GM18870 (cell line): ENCODE results near the gene AOPEP.
"Not testable (repeated sequence)": the region's sequence is repeated elsewhere in the genome, so short reads cannot be mapped to it uniquely, and the experiment has no call there.

ENCODE experiments used
- ATAC-seq: cut with Tn5 transposase; IDR thresholded peaks from one replicate; pipeline ENCODE4 v1.9.1; 2021; ENCODE audit warnings: moderate library complexity; ENCODE audit not compliant: unreplicated experiment

Gene AOPEP

DNA sequence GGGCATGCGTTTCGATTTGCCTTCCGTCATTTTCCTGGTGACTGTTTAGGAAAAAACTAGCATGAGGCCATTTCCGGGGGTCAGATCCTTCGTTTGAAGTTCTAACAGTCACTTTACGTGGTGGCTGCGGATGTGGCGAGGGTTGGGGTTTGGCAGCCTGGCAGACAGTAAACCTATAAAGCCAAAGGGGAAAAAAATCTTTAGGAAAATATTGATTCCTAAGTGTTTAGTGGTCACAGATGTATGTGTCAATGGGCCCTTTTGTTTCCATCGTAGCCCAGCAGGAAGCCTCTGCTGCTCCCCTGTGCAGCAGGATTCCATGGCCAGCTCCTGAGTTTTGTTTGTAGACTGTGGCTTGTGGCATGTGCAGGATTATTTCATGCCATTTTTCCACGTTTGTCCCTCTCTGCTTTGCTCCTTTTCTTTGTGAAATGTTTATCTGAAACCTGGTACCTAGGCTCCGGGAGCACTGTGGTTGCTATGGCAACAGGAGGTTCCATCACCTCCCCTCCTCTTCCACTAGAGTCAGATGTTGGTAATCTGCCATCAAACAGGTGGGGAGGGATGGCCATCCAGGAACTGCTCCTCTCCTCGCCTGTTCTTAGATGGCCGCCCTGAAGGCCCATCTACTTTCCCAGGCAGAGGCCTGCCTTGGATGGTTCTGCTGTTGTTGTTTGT, 202.3 kb downstream of the AOPEP start:
- ATAC-seq, result no peak

DNA sequence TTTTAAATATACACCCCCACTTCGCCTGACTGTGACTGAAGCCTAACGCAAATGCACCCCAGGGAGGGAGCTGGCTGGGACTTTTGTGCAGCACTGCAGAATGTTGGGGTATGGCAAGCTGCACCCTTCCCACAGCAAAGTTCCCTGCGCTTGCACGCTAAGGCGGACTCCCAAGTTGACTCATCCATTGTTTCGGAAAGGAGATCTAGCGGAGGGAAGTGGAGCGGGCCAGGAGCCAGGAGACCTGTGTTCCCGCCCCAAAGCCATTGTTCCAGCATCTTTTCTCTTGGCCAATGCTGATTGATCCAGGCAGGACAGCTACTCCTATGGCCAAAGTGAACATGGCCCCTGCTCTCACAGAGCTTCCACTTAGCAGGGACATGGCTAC, 202.9 kb downstream of the AOPEP start:
- ATAC-seq, result no peak

DNA sequence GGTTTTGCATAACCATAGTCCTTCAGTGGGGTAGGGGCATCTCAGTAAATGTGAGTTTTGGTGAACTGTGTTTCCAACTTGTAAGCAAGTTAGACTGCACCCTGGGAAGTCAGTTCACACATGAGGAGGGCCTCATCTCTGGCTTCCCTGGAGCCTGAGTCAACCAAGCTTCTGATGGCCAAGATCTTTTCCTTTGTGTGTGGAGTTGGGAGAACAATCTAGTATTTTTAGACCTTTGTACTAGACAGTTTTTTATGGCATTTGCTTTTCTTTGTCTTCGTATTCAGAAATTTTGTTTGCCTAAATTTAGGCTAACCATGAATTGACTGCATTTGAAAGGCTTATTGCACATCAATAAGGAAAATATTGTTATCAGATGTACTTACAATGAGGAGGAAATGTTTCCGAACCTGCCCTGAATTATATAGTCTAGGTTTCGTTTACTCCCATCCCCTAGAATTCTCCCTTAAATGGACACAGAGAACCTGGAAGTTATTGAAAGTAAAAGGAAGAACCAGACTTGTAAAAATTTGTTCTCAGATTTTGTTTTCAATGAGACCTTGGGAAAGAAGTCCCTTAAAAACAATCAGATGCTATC, 204.6 kb downstream of the AOPEP start:
- no peak for ATAC-seq

DNA sequence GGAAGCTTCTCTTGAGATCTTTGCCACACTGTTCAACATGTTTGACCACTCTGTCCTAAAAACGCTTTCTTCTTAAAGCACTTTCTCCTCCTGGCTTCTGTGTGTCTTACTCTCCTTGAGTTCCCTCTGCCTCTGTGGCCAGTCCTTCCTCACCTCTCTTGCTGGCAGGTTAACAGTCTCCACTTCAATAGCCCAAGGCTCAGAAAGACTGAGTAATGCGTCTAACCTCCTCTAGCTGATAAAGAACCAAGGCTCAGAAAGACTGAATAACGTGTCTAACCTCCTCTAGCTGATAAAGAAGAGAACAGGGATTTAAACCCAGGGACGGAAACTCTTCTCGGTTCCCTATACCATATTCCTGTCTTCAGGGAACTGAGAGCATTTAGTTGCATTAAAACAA, 205.2 kb downstream of the AOPEP start:
- ATAC-seq, result no peak

DNA sequence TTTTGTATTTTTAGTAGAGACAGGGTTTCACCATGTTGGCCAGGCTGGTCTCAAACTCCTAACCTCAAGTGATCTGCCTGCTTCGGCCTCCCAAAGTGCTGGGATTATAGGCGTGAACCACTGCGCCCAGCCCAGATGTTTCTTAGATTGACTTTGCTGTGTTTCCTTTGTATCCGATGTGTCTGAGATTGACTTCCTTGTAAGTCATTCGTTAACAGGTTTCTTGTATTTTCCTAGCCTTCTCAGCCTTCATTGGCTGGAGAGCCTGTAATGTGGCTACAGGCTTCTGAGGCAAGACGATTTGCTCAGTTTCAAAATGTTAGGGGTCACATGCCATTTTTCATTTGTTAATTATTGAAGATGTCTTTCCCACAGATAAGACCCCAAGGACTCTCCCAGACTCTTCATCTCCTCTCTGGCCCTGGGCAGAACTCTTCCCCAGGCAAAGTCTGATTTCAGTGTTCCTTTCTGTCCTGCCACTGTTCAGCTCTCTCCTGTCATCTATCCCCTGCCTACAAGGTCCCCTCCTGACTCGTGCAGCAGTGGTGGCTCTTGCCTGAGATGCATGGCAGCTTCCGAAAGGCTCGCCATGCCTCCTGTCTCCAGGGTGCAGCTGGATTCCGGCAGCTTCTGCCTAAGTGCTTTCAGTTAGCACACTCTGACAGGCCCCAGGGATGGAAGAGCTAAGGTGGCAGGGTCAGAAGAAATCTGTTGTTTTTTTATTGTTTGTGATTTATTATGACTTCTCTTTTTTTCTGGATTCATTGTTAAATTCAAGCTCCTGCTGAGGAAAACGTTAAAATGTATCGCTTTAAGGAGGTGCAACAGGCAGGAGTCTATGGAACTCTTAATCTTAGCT, 206.4 kb downstream of the AOPEP start:
- ATAC-seq, result no peak

DNA sequence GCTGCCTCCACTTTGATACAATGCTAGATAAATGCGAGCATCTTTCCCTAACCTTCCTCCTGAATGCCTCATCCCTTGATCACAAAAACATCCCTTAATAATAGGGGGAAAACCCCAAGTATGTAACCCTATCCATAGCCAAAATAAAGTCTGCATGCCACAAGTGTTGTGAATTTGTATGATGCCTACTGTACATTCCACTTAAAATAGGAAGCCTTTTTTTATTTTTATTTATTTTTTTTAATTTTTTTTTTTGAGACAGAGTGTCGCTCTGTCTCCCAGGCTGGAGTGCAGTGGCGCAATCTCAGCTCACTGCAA, 207.0 kb downstream of the AOPEP start:
- no peak for ATAC-seq

DNA sequence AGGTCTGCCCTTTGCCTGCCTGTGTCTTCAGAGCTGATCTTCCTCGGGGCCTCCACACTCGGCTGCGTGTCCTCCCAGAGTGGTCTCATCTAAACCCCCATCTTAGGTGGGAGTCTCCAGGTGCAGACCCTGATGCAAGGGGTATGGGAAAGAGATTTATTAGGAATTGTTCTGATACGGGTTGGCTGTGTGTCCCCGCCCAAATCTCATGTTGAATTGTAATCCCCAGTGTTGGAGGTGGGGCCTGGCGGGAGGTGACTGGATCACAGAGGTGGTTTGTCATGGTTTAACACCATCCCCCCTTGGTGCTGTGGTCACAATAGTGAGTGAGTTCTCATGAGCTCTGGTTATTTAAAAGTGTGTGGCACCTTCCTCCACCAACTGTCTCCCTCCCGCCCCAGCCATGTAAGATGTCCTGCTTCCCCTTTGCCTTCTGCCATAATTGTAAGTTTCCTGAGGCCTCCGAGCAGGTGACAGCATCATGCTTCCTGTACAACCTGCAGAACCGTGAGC, 208.4 kb downstream of the AOPEP start:
- no peak for ATAC-seq

DNA sequence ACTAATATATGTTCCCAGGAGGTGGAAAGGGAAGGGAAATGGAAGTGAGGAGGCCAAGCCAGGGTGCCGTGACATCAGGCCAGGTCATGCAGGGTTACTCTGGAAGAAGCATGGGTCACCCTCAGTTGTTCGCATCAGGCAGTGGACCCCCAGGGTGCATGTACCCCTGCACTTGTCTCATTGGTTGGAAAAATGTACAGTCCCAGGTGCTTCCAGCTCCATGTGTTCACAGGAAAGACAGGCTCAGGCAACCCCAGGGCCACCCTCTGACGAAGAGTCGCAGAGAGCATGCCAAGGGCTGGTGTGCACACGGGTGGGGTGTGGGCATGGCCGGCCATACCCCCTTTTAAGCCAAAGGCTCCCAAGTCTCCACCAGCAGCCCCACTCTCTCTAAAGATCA, 208.9 kb downstream of the AOPEP start:
- ATAC-seq, result no peak

DNA sequence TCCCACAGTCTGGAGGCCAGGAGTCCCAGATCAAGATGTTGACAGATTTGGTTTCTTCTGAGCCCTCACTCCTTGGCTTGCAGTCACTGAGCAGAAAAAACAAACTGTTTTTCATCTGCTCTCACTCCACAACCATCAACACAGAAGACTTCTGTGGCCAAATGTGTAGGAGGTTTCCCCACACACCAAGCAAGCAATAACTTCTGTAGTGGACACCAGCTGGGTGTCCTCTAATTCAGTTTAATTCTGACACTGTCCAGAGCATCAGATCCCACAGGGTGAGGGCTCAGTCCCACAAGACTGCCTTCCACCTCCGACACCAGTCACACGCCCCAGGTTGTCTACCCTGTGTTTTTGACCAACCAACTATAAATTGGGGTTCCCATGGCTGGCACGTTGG, 209.9 kb downstream of the AOPEP start:
- ATAC-seq, result no peak

DNA sequence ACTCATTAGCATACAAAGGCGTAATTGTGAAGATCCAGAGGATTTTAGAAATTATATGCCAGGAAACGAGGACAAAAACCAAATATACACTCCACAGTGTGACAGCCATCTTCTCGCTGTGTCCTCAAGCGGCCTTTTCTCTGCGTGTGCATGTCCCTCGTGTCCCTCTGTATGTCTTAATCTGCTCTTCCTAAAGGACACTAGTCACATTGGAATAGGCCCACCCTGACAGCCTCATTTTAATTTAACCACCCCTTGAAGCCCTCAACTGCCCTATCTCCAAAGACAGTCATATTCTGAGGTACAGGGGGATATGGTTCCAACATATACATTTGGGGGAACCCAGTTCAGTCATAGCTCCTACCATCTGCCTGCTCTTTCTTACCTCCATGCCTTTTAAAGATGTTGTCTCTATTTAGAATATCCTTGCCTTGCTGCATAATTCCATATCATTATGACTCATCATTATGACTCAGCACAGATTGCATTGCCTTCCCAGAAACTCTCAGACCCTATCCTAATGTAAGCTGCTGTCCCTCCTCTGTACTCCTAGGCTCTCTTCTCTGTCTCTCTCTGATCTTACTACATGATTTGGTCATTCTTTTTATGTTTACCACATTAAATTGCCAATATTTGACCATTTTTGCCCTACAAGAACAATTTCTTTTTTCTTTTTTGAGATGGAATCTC, 210.9 kb downstream of the AOPEP start:
- no peak for ATAC-seq

DNA sequence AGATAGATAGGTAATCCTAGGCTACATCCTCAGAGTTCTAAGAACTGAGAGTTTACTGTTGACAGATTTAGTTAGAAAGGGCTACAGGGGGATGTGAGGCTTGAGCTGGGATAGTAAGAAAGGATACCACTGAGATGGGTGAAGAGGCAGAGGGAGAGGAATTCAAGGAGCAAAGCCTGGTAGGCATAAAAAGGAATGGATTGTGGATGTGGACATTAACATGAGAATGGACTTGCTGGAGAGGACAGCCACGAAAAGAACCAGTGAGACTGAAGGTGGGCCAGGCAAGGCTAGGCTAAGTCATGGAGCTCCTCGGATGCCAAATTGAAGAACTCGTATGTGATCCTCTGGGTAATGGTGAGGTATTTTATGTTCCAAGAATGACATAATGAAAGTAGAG, 211.9 kb downstream of the AOPEP start:
- ATAC-seq, result no peak

DNA sequence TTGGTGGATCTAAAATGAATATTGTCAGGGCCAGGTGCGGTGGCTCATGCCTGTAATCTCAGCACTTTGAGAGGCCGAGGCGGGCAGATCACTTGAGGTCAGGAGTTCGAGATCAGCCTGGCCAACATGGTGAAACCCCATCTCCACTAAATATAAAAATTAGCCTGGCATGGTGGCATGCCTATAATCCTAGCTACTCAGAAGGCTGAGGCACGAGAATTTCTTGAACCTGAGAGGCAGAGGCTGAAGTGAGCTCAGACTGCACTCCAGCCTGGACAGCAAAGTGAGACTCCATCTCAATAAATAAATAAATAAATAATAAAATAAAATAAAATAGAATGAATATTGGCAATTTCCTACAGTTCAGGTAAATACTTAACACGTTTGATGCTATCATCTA, 213.8 kb downstream of the AOPEP start:
- ATAC-seq, result not testable (repeated sequence)

DNA sequence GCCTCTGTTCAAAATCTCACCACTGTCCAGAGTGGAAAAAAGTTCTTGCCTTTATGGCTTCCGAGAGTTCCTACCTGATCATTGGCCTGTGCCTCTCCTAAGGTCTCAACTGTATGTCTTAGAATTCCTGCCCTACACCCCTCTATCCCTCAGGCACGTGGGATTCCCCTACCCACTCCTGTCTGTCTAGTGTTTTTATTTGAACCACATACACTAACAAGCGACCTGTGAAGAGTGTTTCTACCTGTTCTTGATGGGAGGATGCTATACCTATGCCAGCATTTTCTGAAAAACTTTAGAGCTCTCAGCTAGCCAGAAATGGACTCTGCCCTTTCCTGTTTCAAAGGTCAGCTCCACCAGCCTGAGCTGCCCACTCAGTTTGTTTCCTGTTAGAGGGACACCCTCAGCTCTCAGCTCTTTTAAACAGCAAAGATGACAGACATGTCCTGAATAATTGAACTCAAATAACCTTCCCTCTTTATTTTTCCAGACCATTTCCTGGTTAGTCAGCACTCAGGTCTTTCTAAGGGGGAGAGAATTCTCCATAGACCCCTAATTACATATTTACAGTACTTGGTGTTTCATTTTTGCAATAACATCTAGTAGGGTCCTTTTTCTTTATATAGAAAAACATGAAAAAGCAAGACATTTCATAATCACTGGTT, 214.8 kb downstream of the AOPEP start:
- no peak for ATAC-seq

DNA sequence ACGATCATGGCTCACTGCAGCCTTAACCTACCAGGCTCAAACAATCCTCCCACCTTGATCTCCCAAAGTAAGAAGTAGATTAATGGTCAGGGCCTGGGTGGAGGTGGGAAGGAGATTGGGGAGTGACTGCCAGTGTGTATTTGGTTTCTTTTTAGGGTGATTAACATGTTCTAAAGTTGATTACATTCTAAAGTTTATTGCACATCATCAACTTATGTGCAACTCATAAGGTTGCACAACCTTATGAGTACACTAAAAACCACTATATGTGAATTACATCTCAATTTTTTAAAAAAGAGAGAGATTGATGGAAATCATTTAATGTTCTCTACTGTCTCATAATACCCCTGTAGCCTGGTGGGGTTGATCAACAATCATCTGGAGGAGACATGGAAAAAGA, 218.1 kb downstream of the AOPEP start:
- ATAC-seq, result no peak

DNA sequence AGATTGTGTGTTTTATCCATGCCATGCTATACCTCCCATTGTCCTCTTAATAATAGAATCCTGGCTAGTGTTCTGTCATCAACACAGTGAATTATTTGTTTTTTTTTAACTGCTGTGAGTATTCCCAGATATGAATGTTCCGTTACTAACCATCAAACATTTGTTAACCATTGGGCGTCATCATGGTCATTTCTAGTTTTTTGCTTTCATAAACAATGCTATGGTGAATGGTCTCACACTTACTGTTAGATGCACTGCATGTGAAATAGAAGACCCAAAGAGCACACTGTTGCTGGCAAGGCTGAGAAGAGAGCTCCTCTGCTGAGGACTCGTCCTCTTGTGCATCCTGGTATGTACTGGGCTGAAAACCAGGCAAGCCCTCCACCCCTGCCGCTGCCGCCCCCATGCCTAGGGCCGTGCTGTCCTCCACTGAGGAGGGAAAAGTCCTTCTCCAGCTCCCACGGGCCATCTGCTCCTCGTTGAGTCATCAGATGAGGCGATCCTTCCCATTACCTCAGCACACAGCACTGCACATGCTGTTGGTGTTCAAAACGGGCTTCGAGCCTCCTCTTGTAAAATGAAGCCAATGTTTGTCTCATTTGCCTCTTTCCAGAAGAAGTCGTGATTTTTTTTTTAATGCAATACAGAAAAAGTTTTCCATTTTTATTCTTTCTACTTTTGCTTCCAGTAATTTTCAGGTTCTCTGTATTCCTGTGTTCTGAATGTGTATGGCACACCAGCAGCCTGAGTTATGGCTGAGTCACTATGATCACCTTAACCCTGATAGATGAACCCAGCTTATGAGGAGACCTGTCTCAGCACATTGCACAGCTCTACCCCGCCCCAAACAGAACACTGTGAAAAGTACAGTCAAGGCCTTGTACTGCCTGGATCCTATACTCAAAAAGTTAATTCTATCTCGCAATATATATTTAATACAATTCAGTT, 219.0 kb downstream of the AOPEP start:
- no peak for ATAC-seq

DNA sequence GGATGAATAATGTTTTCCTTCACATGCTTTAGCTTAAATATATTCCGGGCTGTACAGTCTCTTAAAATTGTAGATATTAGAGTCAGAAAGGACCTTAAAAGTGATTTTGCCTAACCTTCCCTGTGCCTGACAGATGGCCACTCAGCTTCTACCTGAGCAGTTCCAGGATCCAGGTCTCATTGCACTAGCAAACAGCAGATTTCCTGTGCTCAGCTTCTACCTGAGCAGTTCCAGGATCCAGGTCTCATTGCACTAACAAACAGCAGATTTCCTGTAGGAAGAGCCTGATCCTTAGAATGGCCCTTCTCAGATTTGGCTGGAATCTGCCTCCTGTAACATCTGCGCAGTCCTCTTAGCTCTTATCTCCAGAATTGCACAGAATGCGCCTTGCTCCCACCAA, 219.8 kb downstream of the AOPEP start:
- no peak for ATAC-seq

DNA sequence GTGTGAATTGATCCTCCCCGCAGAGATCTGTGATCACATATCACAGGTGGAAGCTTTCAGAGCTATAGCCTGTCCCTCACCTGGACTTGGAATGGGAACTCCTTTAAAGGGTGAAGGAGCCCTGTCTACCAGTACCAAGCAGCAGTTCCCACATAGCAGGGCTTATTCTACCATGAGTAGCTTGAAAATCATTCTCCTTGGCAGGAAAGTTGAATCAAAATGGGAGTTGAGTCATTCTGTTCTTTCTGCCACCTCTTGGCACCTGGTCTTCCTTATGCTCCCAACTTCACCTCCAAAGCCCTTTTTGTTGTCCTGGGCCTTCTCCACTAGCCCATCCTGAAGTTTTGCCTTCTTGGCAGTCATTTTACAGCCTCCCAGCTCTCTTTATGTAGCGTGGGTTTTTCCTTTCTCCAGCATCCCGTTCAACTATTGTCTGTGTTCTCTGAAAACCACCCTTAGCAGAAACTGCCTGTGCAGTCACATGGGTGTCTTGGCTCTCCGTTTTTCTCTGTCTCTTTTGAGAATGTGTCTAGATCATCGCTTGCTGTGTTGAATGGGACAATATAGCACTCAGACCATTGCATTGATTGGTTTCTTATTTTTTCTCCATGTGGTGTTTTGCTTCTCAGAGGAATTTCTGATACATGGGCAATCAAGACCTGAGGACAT, 222.2 kb downstream of the AOPEP start:
- no peak for ATAC-seq

DNA sequence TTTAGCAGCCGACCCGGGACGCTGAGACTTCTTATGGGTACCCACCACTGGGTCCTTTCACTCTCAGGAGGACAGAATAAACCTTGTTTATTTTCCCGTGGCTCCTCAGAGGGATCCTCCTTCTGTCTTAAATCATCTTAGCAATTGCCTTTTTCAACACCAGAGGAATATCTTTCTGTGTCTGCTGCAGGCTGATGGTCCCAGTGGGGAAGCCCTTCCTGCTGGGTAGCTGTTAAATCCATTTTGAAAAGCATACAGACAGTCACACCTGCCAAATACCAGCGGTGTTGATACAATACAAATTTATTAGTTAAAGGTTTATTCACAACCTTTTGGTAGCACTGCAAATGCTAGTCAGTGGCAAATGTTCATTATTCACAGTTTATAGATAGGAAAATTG, 222.9 kb downstream of the AOPEP start:
- no peak for ATAC-seq

DNA sequence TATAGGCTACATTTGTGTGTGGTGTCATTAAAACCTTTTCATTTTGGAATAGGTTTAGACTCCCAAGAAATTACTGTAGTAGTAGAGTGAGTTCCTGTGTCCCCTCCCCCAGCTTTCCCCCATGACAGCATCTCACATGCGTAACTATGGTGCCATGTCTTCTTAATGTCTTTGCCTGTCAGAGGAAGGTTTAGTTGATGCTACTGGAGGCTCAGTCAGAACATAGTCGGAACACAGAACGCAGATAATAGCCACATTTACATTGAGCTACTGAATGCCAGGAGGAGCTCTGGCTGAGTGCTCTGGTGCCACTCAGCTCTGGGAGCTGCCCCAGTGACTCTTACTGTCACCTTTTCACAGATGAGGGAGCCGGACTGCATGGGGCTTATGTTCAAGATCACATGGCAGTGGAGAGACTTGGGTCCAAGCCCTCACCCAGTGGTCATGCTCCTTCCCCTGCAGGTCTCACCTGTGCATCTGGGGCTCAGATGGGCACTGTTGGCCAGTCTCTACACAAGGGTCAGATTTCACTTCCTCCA, 223.6 kb downstream of the AOPEP start:
- ATAC-seq, result no peak
